HepG2 (cell line): ENCODE data around the gene HMGN4. TPM values are rescaled to one million over a fixed set of nuclear protein-coding genes. Genes with fewer than 3 reads are reported as not detected.

ENCODE experiments used
- BCL3 ChIP-seq: sonication (generic); formaldehyde crosslinking; IDR thresholded peaks from 2 replicates; pipeline ENCODE4 v1.5.1; 2020; ENCODE audit warnings: mild to moderate bottlenecking, missing genetic modification reagents, moderate library complexity
- DDIT3 ChIP-seq: sonication (generic); formaldehyde crosslinking; IDR thresholded peaks from 2 replicates; pipeline ENCODE4 v1.4.0; 2020; ENCODE audit warnings: mild to moderate bottlenecking, missing genetic modification reagents
- FOXJ3 ChIP-seq: sonication (generic); formaldehyde crosslinking; IDR thresholded peaks from 2 replicates; pipeline ENCODE4 v1.4.0; 2020; ENCODE audit warnings: missing genetic modification reagents, mild to moderate bottlenecking, borderline replicate concordance
- HBP1 ChIP-seq: IDR thresholded peaks from 2 replicates; pipeline ENCODE4 v1.6.1; 2016; ENCODE audit warnings: low read depth, control low read depth
- JUND ChIP-seq: sonication (generic); formaldehyde crosslinking; IDR thresholded peaks from 2 replicates; pipeline ENCODE4 v1.8.0; 2022; ENCODE audit warnings: mild to moderate bottlenecking, missing genetic modification reagents
- RERE ChIP-seq: IDR thresholded peaks from 2 replicates; pipeline ENCODE4 v1.6.1; 2016; ENCODE audit warnings: low read depth, missing genetic modification reagents, missing compliant biosample characterization
- RNF2 ChIP-seq: fragments of 450-650 bp; conservative IDR thresholded peaks from 2 replicates; pipeline ENCODE4 v1.6.1; 2016; ENCODE audit warnings: low read depth
- SNAI1 ChIP-seq: sonication (generic); formaldehyde crosslinking; IDR thresholded peaks from 2 replicates; pipeline ENCODE4 v1.5.0; 2020; ENCODE audit warnings: mild to moderate bottlenecking, missing genetic modification reagents, borderline replicate concordance
- polyA plus RNA-seq, 8 experiments: library from polyadenylated mRNA; depleted of rRNA in 3 of 8; stranded (reverse) in 7 of 8; unstranded in 1 of 8; fragments of >200 nt; fragmentation: Illumina TruSeq in 4 of 8; extraction: Trizol in 4 of 8; gene quantifications; 2 replicates each; pipeline versions ENCODE4 v1.2.1 to v1.2.3, GENCODE V29; 2011 to 2016; ENCODE audit warnings: low read depth in 4 of 8, missing spikeins in 1 of 8, mixed read lengths in 1 of 8; ENCODE audit not compliant: insufficient read depth in 1 of 8
- total RNA-seq, 5 experiments: library from RNA; depleted of rRNA; stranded (reverse); fragments of >200 nt; fragmentation: Illumina TruSeq; extraction: Trizol; gene quantifications; 2 replicates each; pipeline ENCODE4 v1.2.3, GENCODE V29; 2016; ENCODE audit warnings: low read depth in 1 of 5
- TF ChIP-seq, protein P1 (sequence below): sonication (generic); formaldehyde crosslinking; IDR thresholded peaks from 2 replicates; pipeline ENCODE4 v1.5.0; 2020; ENCODE audit warnings: mild to moderate bottlenecking, missing genetic modification reagents, borderline replicate concordance

Gene HMGN4
- total and polyA plus RNA-seq, 2 of the 13 experiments (the other 11 are each of a cell fraction or from before 2014, with no cell fraction given), result 39.9 to 52.1 TPM

DNA sequence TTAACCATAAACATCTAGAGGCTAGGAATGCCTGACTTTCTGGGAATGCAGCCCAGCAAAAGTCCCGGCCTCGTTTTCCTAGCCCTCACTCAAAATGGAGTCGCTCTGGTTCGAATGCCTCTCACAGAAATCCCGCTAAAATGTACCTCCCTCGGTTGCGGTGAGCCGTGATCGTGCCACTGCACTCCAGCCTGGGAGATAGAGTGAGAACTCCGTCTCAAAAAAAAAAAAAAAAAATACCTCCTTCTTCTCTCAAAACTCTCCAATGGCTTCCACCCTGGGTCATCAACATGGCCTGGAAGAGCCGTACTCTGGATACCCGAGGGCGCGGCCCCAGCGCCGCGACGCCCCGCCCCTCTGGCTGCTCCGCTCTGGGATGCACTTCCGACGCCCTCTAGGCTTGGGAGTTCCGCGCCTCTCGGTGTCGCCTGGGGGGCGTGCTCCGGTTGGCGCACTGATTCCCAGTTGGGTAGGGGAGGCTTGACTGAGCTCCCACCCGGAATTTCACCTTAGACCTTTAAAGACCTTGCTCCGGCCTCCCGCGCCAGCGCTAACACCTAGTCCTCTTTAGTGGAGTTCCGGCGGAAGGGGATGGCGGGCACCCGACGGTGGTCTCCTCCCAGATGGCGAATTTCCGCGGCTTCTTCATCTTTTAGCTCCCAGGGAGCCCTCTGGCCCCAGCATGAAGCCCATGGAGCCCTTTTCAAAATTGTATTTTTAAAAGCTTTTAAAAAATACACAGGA is 12.3 kb downstream of the HMGN4 start (continued):
- TF ChIP-seq BCL3 (CRISPR knock-in tag) (no peak), RERE (no peak), DDIT3 (CRISPR knock-in tag) (no peak), FOXJ3 (no peak), JUND (no peak), SNAI1 (CRISPR knock-in tag) (no peak), HBP1 (0 out of 2 replicates have a peak, but pooled peaks have one; percentile 34), RNF2 (no peak)
- TF ChIP-seq, protein P1, sequence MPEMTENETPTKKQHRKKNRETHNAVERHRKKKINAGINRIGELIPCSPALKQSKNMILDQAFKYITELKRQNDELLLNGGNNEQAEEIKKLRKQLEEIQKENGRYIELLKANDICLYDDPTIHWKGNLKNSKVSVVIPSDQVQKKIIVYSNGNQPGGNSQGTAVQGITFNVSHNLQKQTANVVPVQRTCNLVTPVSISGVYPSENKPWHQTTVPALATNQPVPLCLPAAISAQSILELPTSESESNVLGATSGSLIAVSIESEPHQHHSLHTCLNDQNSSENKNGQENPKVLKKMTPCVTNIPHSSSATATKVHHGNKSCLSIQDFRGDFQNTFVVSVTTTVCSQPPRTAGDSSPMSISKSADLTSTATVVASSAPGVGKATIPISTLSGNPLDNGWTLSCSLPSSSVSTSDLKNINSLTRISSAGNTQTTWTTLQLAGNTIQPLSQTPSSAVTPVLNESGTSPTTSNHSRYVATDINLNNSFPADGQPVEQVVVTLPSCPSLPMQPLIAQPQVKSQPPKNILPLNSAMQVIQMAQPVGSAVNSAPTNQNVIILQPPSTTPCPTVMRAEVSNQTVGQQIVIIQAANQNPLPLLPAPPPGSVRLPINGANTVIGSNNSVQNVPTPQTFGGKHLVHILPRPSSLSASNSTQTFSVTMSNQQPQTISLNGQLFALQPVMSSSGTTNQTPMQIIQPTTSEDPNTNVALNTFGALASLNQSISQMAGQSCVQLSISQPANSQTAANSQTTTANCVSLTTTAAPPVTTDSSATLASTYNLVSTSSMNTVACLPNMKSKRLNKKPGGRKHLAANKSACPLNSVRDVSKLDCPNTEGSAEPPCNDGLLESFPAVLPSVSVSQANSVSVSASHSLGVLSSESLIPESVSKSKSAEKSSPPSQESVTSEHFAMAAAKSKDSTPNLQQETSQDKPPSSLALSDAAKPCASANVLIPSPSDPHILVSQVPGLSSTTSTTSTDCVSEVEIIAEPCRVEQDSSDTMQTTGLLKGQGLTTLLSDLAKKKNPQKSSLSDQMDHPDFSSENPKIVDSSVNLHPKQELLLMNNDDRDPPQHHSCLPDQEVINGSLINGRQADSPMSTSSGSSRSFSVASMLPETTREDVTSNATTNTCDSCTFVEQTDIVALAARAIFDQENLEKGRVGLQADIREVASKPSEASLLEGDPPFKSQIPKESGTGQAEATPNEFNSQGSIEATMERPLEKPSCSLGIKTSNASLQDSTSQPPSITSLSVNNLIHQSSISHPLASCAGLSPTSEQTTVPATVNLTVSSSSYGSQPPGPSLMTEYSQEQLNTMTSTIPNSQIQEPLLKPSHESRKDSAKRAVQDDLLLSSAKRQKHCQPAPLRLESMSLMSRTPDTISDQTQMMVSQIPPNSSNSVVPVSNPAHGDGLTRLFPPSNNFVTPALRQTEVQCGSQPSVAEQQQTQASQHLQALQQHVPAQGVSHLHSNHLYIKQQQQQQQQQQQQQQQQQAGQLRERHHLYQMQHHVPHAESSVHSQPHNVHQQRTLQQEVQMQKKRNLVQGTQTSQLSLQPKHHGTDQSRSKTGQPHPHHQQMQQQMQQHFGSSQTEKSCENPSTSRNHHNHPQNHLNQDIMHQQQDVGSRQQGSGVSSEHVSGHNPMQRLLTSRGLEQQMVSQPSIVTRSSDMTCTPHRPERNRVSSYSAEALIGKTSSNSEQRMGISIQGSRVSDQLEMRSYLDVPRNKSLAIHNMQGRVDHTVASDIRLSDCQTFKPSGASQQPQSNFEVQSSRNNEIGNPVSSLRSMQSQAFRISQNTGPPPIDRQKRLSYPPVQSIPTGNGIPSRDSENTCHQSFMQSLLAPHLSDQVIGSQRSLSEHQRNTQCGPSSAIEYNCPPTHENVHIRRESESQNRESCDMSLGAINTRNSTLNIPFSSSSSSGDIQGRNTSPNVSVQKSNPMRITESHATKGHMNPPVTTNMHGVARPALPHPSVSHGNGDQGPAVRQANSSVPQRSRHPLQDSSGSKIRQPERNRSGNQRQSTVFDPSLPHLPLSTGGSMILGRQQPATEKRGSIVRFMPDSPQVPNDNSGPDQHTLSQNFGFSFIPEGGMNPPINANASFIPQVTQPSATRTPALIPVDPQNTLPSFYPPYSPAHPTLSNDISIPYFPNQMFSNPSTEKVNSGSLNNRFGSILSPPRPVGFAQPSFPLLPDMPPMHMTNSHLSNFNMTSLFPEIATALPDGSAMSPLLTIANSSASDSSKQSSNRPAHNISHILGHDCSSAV (CRISPR knock-in tag), result no peak
